NT2/D1 (cell line): ENCODE measurements around the gene AHRR.

Experiments used
- DNase-seq: peaks from one replicate; pipeline ENCODE4 v3.0.0-alpha.2; 2011; ENCODE audit warnings: low read depth, low spot score
- H3K27me3 ChIP-seq: 2 replicates; pipeline ENCODE4 v1.6.0; 2011; ENCODE audit warnings: mild to moderate bottlenecking; ENCODE audit not compliant: insufficient read length, insufficient read depth
- H3K36me3 ChIP-seq: 2 replicates; pipeline ENCODE4 v1.6.1; 2011; ENCODE audit warnings: mild to moderate bottlenecking, low read length, mixed read lengths; ENCODE audit not compliant: insufficient read depth, insufficient read length
- H3K4me1 ChIP-seq: 2 replicates; pipeline ENCODE4 v1.5.1; 2011; ENCODE audit not compliant: insufficient read depth, insufficient read length
- H3K4me3 ChIP-seq: 2 replicates; pipeline ENCODE4 v1.5.1; 2011; ENCODE audit warnings: low read depth; ENCODE audit not compliant: insufficient read length
- H3K9ac ChIP-seq: 2 replicates; pipeline ENCODE4 v1.6.0; 2011; ENCODE audit warnings: low read depth; ENCODE audit not compliant: insufficient read length
- H3K9me3 ChIP-seq: 2 replicates; pipeline ENCODE4 v1.5.1; 2011; ENCODE audit warnings: mild to moderate bottlenecking, low read length; ENCODE audit not compliant: insufficient read depth
- SUZ12 ChIP-seq: IDR thresholded peaks from 2 replicates; pipeline ENCODE4 v1.6.1; 2011; ENCODE audit not compliant: insufficient read length, insufficient read depth; ENCODE audit errors: extremely low read depth
- YY1 ChIP-seq: IDR thresholded peaks from 2 replicates; pipeline ENCODE4 v1.6.1; 2011; ENCODE audit not compliant: insufficient read length, insufficient read depth
- ZNF274 ChIP-seq: IDR thresholded peaks from 2 replicates; pipeline ENCODE4 v1.6.1; 2011; ENCODE audit warnings: mild to moderate bottlenecking, low read depth, low read length

The AHRR gene

DNA sequence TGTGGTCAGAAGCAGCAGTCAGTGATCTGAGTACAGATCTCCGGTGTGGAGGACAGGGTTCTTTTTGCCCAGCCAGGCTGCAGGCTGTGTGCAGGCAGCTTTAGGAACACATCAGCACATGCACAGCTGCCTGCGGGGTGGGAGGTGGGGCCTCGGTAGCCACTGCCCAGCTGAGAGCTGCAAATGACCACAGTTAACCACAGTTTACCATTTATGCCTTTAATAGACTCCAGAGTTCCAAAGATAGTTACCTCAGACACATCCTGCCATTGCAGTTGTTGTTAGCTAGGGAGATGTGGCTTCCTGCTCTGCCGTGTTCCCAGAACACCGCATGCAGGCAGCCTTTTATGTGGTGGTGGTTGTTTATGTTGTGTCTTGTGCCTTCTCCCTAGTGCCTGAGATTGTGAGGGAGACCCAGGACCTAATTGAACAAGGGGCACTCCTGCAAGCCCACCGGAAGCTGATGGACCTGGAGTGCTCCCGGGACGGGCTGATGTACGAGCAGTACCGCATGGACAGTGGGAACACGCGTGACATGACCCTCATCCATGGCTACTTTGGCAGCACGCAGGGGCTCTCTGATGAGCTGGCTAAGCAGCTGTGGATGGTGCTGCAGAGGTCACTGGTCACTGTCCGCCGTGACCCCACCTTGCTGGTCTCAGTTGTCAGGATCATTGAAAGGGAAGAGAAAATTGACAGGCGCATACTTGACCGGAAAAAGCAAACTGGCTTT is 131.6 kb downstream of the AHRR start:
- no peaks in the 10 kb centered on the region for H3K27me3 ChIP-seq
- DNase-seq = no peak
- H3K9ac ChIP-seq = no peak overlapping the region
- no peak overlapping the region for H3K4me3 ChIP-seq
- peaks cover 75% of the 10 kb centered on the region for H3K36me3 ChIP-seq
- peaks cover 4% of the 10 kb centered on the region for H3K4me1 ChIP-seq
- peaks cover 13% of the 10 kb centered on the region; the same call in 1 of the 2 replicates for H3K9me3 ChIP-seq
- no peak for TF ChIP-seq YY1
- no peak for TF ChIP-seq ZNF274
- no peak for TF ChIP-seq SUZ12

DNA sequence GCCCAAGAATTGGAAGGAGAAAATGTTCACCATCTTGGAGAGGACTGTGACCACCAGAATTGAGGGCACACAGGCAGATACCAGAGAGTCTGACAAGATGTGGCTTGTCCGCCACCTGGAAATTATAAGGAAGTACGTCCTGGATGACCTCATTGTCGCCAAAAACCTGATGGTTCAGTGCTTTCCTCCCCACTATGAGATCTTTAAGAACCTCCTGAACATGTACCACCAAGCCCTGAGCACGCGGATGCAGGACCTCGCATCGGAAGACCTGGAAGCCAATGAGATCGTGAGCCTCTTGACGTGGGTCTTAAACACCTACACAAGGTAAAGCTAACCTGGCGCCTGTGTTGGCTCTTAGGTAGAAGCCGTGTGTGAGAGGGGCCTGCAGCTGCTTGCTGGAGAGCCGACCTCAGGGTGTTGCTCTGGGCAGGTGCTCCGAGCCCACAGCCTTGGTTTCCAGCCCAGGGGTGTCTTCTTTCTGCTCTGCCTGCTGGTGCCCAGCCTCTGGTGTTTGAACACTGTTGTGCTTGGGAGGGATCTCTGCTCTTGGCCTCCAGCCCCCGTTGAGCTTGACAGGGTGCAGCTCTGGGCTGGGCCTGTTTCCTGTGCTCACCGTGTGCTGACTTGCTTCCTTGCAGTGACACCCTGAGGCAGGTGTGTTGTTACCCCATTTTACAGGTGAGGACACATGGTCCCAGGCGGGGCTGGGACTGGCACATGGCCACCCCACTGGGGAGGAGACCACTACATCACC is 132.4 kb downstream of the AHRR start:
- no peaks in the 10 kb centered on the region for H3K27me3 ChIP-seq
- TF ChIP-seq ZNF274 = no peak
- TF ChIP-seq YY1 = no peak
- TF ChIP-seq SUZ12 = no peak
- peaks cover 4% of the 10 kb centered on the region for H3K4me1 ChIP-seq
- H3K9ac ChIP-seq = no peak overlapping the region
- H3K4me3 ChIP-seq = no peak overlapping the region
- H3K9me3 ChIP-seq = peaks cover 13% of the 10 kb centered on the region; the same call in 1 of the 2 replicates
- H3K36me3 ChIP-seq = peaks cover 72% of the 10 kb centered on the region
- no peak for DNase-seq

- no peak for TF ChIP-seq ZNF274
- no peak for TF ChIP-seq YY1
- TF ChIP-seq SUZ12 = no peak
These were observed 133.4 kb downstream of the AHRR start for GRCh38 chr5:454936-455335.

GRCh38 chr5:455806-456205 is 134.3 kb downstream of the AHRR start:
- Histone ChIP-seq H3K9ac (no peak overlapping the region), H3K36me3 (peaks cover 79% of the 10 kb centered on the region), H3K4me1 (peaks cover 4% of the 10 kb centered on the region), H3K27me3 (no peaks in the 10 kb centered on the region), H3K4me3 (no peak overlapping the region), H3K9me3 (peaks cover 13% of the 10 kb centered on the region; the same call in 1 of the 2 replicates)
- TF ChIP-seq ZNF274 (no peak), SUZ12 (no peak), YY1 (no peak)
- DNase-seq = no peak

More at GRCh38 chr5:454936-455335, 133.4 kb downstream of the AHRR start:
- Histone ChIP-seq H3K9me3 (peaks cover 13% of the 10 kb centered on the region; the same call in 1 of the 2 replicates), H3K9ac (no peak overlapping the region), H3K27me3 (no peaks in the 10 kb centered on the region), H3K36me3 (peaks cover 70% of the 10 kb centered on the region), H3K4me3 (no peak overlapping the region), H3K4me1 (peaks cover 4% of the 10 kb centered on the region)
- DNase-seq = no peak

GRCh38 chr5:456351-457194 is 135.1 kb downstream of the AHRR start:
- Histone ChIP-seq H3K4me3 (no peak overlapping the region), H3K9ac (no peak overlapping the region), H3K36me3 (peaks cover 76% of the 10 kb centered on the region), H3K27me3 (no peaks in the 10 kb centered on the region), H3K9me3 (peaks cover 10% of the 10 kb centered on the region; the same call in 1 of the 2 replicates), H3K4me1 (peaks cover 4% of the 10 kb centered on the region)
- no peak for TF ChIP-seq YY1
- TF ChIP-seq SUZ12 = no peak
- TF ChIP-seq ZNF274 = no peak
- no peak for DNase-seq

DNA sequence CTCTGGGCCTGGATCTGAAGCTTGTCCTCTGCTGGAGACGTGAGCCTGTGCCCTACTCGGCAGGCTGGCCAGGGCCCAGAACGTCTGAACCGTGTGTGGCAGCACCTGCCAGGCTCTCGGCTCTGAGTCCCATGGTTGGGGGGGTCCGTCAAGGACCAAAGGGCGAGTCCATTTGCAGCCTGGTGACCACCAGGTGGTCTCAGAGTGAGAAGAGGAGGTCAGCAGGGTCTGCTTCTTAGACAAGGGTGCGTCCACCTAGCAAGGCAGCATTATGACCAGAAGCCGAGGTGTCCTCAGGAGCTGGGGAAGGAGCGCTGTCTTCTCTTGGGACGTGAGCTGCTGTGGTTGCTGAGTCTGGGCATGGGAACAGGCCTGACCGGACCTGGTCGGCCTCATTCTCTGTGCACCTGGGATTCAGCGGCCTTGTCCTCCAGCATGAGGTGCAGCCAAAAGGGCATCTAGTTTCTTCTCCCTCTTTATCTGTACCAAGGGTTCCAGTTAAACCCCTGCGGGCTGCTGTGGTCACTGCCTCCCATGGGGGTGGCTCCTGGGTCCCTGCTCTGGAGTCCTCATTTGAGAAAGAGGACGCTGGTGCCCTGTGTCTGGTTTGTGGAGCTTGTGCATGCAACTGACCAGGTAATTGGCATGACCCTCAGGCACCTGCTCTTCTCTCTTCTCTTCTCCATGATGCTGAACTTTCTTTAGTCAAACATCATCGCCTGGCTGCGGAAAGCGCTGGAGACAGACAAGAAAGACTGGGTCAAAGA is 135.9 kb downstream of the AHRR start:
- no peak for DNase-seq
- no peak overlapping the region for H3K9ac ChIP-seq
- peaks cover 79% of the 10 kb centered on the region for H3K36me3 ChIP-seq
- no peaks in the 10 kb centered on the region for H3K27me3 ChIP-seq
- TF ChIP-seq ZNF274 (no peak), YY1 (no peak), SUZ12 (no peak)
- peaks cover 4% of the 10 kb centered on the region for H3K4me1 ChIP-seq
- 0 out of 2 replicates have a peak, but pooled peaks cover 2% of the 10 kb centered on the region for H3K9me3 ChIP-seq
- no peak overlapping the region for H3K4me3 ChIP-seq
